CD4-positive, alpha-beta memory T cell (primary cell): ENCODE data around the gene RALGAPB. TPM values are rescaled to one million over a fixed set of nuclear protein-coding genes. Genes with fewer than 3 reads are reported as not detected.

Source experiments
- CTCF ChIA-PET: fragments of 350-600 bp; sonication (Branson Sonifier 250); formaldehyde crosslinking; loops from one replicate; lab custom pipeline; 2021; ENCODE audit warnings: inconsistent platforms; ENCODE audit not compliant: partially characterized antibody; lab: Charles Lee
- POLR2A ChIA-PET: fragments of 350-600 bp; sonication (Branson Sonifier 250); formaldehyde crosslinking; loops from one replicate; lab custom pipeline; 2021; ENCODE audit not compliant: partially characterized antibody; lab: Charles Lee
- DNase-seq, 5 donors: peaks; one replicate each; pipeline versions ENCODE4 v3.0.0 to v3.0.0-alpha.2; 2020 to 2022; ENCODE audit warnings: mixed read lengths in 1 of 5
- H3K27ac ChIP-seq: one replicate; pipeline ENCODE4 v1.7.0; 2013; ENCODE audit warnings: low read depth, low read length
- H3K27me3 ChIP-seq: 2 replicates; pipeline ENCODE4 v1.7.0; 2013; ENCODE audit warnings: mild to moderate bottlenecking, low read length, moderate library complexity; ENCODE audit not compliant: insufficient read depth
- H3K36me3 ChIP-seq: 2 replicates; pipeline ENCODE4 v1.7.0; 2013; ENCODE audit warnings: mild to moderate bottlenecking, low read length, moderate library complexity; ENCODE audit not compliant: insufficient read depth
- H3K4me1 ChIP-seq: 2 replicates; pipeline ENCODE4 v1.7.0; 2013; ENCODE audit warnings: mild to moderate bottlenecking, low read length, moderate library complexity; ENCODE audit not compliant: insufficient read depth
- H3K4me3 ChIP-seq, 2 donors: one replicate each; pipeline ENCODE4 v1.7.0; 2013; ENCODE audit warnings: low read length in 2 of 2, mild to moderate bottlenecking in 1 of 2
- H3K9me3 ChIP-seq, 2 donors: one replicate each; pipeline ENCODE4 v1.7.0; 2013; ENCODE audit warnings: low read length in 2 of 2, control low read depth in 1 of 2; ENCODE audit not compliant: control insufficient read depth in 1 of 2
- H3K27ac Mint-ChIP-seq, 7 donors: one replicate each; pipeline ENCODE4 v1.8.0; 2020 to 2021; ENCODE audit warnings: mixed read lengths in 7 of 7, mild to moderate bottlenecking in 6 of 7, inconsistent platforms in 3 of 7, moderate library complexity in 3 of 7
- H3K27me3 Mint-ChIP-seq, 2 donors: one replicate each; pipeline ENCODE4 v1.8.0; 2020 to 2021; ENCODE audit warnings: mixed read lengths in 2 of 2
- H3K36me3 Mint-ChIP-seq, 2 donors: one replicate each; pipeline ENCODE4 v1.8.0; 2020 to 2021; ENCODE audit warnings: mixed read lengths in 2 of 2, inconsistent platforms in 1 of 2, mild to moderate bottlenecking in 1 of 2
- H3K4me1 Mint-ChIP-seq, 4 donors: one replicate each; pipeline ENCODE4 v1.8.0; 2020 to 2021; ENCODE audit warnings: mixed read lengths in 4 of 4, mild to moderate bottlenecking in 1 of 4
- H3K4me3 Mint-ChIP-seq, 8 donors: one replicate each; pipeline ENCODE4 v1.8.0; 2020 to 2021; ENCODE audit warnings: mixed read lengths in 8 of 8, mild to moderate bottlenecking in 7 of 8, moderate library complexity in 6 of 8, inconsistent platforms in 3 of 8
- H3K9me3 Mint-ChIP-seq, 8 donors: one replicate each; pipeline ENCODE4 v1.8.0; 2020 to 2021; ENCODE audit warnings: mixed read lengths in 8 of 8, mild to moderate bottlenecking in 5 of 8, inconsistent platforms in 3 of 8, moderate library complexity in 1 of 8
- intact Hi-C: fragments of 100-400 bp; cut with micrococcal nuclease; formaldehyde crosslinking; loops from one replicate; pipeline ENCODE4 v1.15.1; 2023
- polyA plus RNA-seq, 2 donors: library from polyadenylated mRNA; unstranded; fragments of 300-500 nt; fragmentation: Illumina TruSeq; gene quantifications; one replicate each; pipeline ENCODE4 v1.2.3, GENCODE V29; 2021
- total RNA-seq, 2 experiments: library from RNA; stranded (reverse); gene quantifications; one replicate each; pipeline ENCODE4 v1.2.3, GENCODE V29; 2021

RALGAPB gene
- total and polyA plus RNA-seq, 4 experiments from 2014 or later = 9.0 to 57.4 (median 35.2) TPM

DNA sequence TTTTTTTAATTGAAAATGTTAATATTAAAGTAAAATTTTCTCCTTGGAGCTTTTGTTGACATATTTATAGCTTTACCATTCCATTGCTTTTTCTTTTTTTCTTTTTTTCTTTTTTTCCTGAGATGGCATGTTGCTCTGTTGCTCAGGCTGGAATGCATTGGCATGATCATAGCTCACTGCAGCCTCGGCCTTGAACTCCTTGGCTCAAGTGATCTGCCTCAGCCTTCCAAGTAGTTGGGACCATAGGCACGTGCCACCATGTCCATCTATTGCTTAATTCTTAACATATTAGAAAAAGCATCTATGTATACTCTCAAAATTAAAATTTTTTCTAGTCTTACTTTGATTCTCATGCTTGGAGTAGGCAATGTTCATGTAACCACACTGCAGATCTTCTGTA, 43.0 kb downstream of the RALGAPB start:
- Histone ChIP-seq H3K27ac (no peak overlapping the region), H3K9me3 (no peaks in the 10 kb centered on the region), H3K27me3 (no peaks in the 10 kb centered on the region), H3K4me1 (no peaks in the 10 kb centered on the region), H3K36me3 (peaks cover 37% of the 10 kb centered on the region), H3K4me3 (no peak overlapping the region)
- Mint-ChIP-seq H3K27ac (no peak overlapping the region), H3K4me1 (peaks cover 0 to 10% (median 7%) of the 10 kb centered on the region in 4 donors), H3K36me3 (peaks cover 44 to 61% of the 10 kb centered on the region in 2 donors), H3K4me3 (no peak overlapping the region), H3K27me3 (no peaks in the 10 kb centered on the region), H3K9me3 (no peaks in the 10 kb centered on the region)
- DNase-seq = no peak
- CTCF ChIA-PET = interaction anchor here (1.4 kb wide), 1 partner anchor 80 kb away, joined by 3 read pairs; the partner anchor contains the start of gene SNHG17
- POLR2A ChIA-PET = no interaction called here
- intact Hi-C loops = no loop called here

DNA sequence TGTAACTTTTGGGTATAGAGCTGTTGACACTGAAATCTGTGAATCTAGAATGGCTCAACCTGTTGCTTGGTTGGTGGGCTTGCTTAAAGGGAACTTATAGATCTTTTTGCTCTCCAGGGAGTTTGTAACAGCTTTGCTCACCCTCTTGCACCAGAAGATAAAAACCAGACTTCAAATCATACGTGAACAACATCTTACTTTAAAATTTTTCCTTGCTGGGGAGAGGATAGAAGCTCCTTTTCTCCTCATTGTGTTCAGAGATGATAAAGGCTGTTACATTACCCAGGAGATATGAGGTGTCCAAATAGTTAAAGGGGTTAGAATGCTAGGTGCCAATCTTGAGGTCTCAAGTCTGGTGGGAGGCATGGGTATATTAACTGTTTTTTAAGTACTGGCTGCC, 46.8 kb downstream of the RALGAPB start:
- Mint-ChIP-seq H3K27me3 (no peaks in the 10 kb centered on the region), H3K4me1 (peaks cover 0 to 10% (median 5%) of the 10 kb centered on the region in 4 donors), H3K27ac (peak overlapping the region in 1 of 7 donors; percentile 79), H3K4me3 (no peak overlapping the region), H3K36me3 (peaks cover 67 to 76% of the 10 kb centered on the region in 2 donors), H3K9me3 (no peaks in the 10 kb centered on the region)
- intact Hi-C loops = no loop called here
- DNase-seq = no peak
- CTCF ChIA-PET = interaction anchor here (1.0 kb wide), 1 partner anchor 8 kb away, joined by 3 read pairs; no protein-coding TSS in a partner anchor
- POLR2A ChIA-PET = no interaction called here
- H3K4me3 ChIP-seq = no peak overlapping the region
- H3K4me1 ChIP-seq = no peaks in the 10 kb centered on the region
- H3K36me3 ChIP-seq = peaks cover 51% of the 10 kb centered on the region
- H3K27ac ChIP-seq = no peak overlapping the region
- H3K27me3 ChIP-seq = no peaks in the 10 kb centered on the region
- H3K9me3 ChIP-seq = no peaks in the 10 kb centered on the region

DNA sequence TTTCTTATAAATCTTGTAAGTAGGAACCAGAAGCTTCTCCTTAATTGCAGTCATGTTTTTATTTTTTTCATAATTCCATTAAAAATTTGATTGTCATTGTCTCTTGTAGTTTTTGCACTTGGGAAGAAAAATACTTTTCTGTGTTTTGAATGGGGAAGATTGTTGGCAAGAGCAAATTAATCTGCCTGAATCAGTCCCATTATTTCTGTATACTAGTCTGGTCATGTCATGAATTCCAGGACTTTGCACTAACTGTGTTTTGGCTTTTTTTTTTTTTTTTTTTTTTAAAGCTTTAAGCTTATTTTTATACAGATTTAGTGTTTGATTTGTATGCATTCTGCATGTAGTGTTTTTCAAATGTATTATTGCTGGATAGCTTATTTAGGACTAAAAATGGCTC, 47.6 kb downstream of the RALGAPB start:
- Histone ChIP-seq H3K4me1 (no peaks in the 10 kb centered on the region), H3K9me3 (no peaks in the 10 kb centered on the region), H3K27ac (no peak overlapping the region), H3K36me3 (peaks cover 55% of the 10 kb centered on the region), H3K4me3 (no peak overlapping the region), H3K27me3 (no peaks in the 10 kb centered on the region)
- no peaks in the 10 kb centered on the region for H3K9me3 Mint-ChIP-seq
- peaks cover 0 to 10% (median 2%) of the 10 kb centered on the region in 4 donors for H3K4me1 Mint-ChIP-seq
- no peak for DNase-seq
- CTCF ChIA-PET = interaction anchor here (0.7 kb wide), 1 partner anchor 9 kb away, joined by 3 read pairs; no protein-coding TSS in a partner anchor
- no peaks in the 10 kb centered on the region for H3K27me3 Mint-ChIP-seq
- POLR2A ChIA-PET = no interaction called here
- intact Hi-C loops = no loop called here
- no peak overlapping the region for H3K4me3 Mint-ChIP-seq
- H3K27ac Mint-ChIP-seq = no peak overlapping the region
- H3K36me3 Mint-ChIP-seq = peaks cover 68 to 76% of the 10 kb centered on the region in 2 donors

DNA sequence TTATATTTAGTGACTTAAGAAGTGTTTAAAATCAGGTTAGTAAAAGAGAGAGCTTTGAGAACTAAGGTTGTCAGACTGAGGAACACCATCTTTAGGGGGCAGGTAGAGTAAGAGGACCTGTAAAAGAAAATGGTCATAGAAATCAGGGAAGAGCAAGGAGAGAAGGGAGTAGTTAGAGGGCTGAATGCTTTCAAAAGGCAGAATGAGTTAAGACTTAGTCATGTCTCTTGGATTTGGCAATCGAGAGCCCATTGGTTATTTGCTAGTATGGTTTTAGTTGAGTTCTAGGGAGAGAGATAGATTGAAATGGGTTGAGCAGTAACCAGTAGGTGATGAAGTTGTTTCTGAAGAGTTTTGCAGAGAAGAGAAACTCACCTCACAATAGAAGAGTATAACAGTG, 51.1 kb downstream of the RALGAPB start:
- intact Hi-C loops = no loop called here
- Histone ChIP-seq H3K27me3 (no peaks in the 10 kb centered on the region), H3K4me1 (no peaks in the 10 kb centered on the region), H3K9me3 (no peaks in the 10 kb centered on the region), H3K27ac (no peak overlapping the region), H3K4me3 (no peak overlapping the region), H3K36me3 (peaks cover 50% of the 10 kb centered on the region)
- ChIA-PET CTCF (no interaction called here), POLR2A (no interaction called here)
- Mint-ChIP-seq H3K4me1 (peaks cover 0 to 6% (median under 1%) of the 10 kb centered on the region in 4 donors), H3K9me3 (no peaks in the 10 kb centered on the region), H3K4me3 (no peak overlapping the region), H3K36me3 (peaks cover 57 to 75% of the 10 kb centered on the region in 2 donors), H3K27me3 (no peaks in the 10 kb centered on the region), H3K27ac (peak overlapping the region in 4 of 7 donors; percentile 0 to 17 (median 6))
- DNase-seq = no peak

DNA sequence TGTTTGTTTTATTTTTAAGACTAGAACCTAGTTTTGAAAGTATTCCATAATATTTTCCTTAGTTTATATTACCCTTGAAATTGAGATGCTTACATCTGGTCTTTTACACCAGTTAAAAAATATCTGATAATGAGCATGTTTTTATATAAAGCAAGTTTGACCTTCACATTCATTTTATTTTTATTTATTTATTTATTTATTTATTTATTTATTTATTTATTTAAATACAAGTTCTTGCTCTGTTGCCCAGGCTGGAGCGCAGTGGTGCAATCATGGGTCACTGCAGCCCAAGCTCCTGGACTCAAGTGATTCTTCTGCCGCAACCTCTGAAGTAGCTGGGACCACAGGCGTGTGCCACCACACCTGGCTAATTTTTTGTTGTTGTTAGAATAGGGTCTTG, 55.5 kb downstream of the RALGAPB start:
- Mint-ChIP-seq H3K27ac (no peak overlapping the region), H3K9me3 (no peaks in the 10 kb centered on the region), H3K4me3 (no peak overlapping the region), H3K36me3 (peaks cover 49 to 64% of the 10 kb centered on the region in 2 donors), H3K4me1 (peaks cover 0 to under 1% (median 0%) of the 10 kb centered on the region in 4 donors), H3K27me3 (no peaks in the 10 kb centered on the region)
- Histone ChIP-seq H3K9me3 (no peaks in the 10 kb centered on the region), H3K27me3 (no peaks in the 10 kb centered on the region), H3K4me3 (no peak overlapping the region), H3K27ac (no peak overlapping the region), H3K36me3 (peaks cover 52% of the 10 kb centered on the region), H3K4me1 (no peaks in the 10 kb centered on the region)
- POLR2A ChIA-PET = no interaction called here
- CTCF ChIA-PET = no interaction called here
- DNase-seq = no peak
- intact Hi-C loops = no loop called here

DNA sequence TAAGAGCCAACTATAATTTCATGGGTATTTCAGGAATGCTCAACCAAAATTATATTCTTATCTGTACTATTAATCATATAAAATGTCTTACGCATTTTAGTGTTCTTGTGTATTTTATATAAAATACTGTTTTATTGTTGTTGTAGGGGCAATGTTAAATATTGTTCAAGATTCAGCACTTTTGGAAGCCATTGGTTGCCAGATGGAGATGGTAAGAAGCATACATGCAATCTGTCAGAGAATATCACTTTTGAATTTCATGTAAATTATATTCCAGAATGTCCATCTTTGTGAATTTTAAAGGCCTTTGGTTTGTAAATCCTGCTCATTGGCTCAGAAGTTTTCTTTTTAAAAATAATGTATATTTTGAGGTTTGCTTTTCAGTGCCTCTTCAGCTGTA, 58.4 kb downstream of the RALGAPB start:
- intact Hi-C loops = no loop called here
- peaks cover 41 to 59% of the 10 kb centered on the region in 2 donors for H3K36me3 Mint-ChIP-seq
- Histone ChIP-seq H3K27me3 (no peaks in the 10 kb centered on the region), H3K4me3 (no peak overlapping the region), H3K36me3 (peaks cover 57% of the 10 kb centered on the region), H3K27ac (no peak overlapping the region), H3K4me1 (no peaks in the 10 kb centered on the region), H3K9me3 (no peaks in the 10 kb centered on the region)
- H3K4me3 Mint-ChIP-seq = no peak overlapping the region
- DNase-seq = no peak
- H3K27ac Mint-ChIP-seq = no peak overlapping the region
- ChIA-PET POLR2A (no interaction called here), CTCF (no interaction called here)
- peaks cover 0 to 2% (median under 1%) of the 10 kb centered on the region in 4 donors for H3K4me1 Mint-ChIP-seq
- H3K27me3 Mint-ChIP-seq = no peaks in the 10 kb centered on the region
- H3K9me3 Mint-ChIP-seq = no peaks in the 10 kb centered on the region

DNA sequence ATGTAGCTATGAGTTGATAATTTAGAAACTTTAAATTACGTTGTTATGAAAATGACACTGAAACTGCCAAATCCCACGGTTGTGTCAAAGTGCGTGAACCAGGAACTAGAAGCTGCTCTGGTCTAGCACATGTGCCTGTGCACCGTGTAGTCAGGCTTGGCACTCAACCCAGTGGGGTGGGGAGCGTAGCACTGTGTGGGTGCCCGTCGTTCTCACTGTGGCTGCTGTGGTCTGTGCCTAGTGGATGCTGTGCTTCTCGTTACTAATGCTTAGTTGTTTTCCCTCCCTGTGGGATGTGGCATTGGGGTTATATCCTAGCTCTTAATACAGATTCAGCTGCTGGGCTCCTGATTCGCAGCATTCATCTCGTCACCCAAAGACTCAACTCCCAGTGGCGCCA, 62.1 kb downstream of the RALGAPB start:
- Histone ChIP-seq H3K36me3 (peaks cover 67% of the 10 kb centered on the region), H3K9me3 (no peaks in the 10 kb centered on the region), H3K27me3 (no peaks in the 10 kb centered on the region), H3K4me3 (no peak overlapping the region), H3K4me1 (no peaks in the 10 kb centered on the region), H3K27ac (no peak overlapping the region)
- Mint-ChIP-seq H3K27me3 (no peaks in the 10 kb centered on the region), H3K9me3 (no peaks in the 10 kb centered on the region), H3K27ac (peak overlapping the region in 2 of 7 donors; percentile 9 to 47), H3K4me1 (peaks cover 0 to 8% (median 5%) of the 10 kb centered on the region in 4 donors), H3K36me3 (peaks cover 60 to 73% of the 10 kb centered on the region in 2 donors), H3K4me3 (no peak overlapping the region)
- ChIA-PET POLR2A (no interaction called here), CTCF (interaction anchor here (1.0 kb wide), 1 partner anchor 16 kb away, joined by 3 read pairs; no protein-coding TSS in a partner anchor)
- no peak for DNase-seq
- intact Hi-C loops = no loop called here
